GM10248 (cell line): ENCODE results near the gene FSTL5.

ENCODE experiments used
- CTCF ChIA-PET: fragments of 300-600 bp; sonication (Branson Sonifier 250); formaldehyde crosslinking; extraction: SDS; loops from one replicate; lab custom pipeline; 2021; ENCODE audit warnings: antibody characterized with exemption; lab: Yijun Ruan, JAX
- POLR2A ChIA-PET: fragments of 350-650 bp; sonication (Branson Sonifier 250); formaldehyde crosslinking; extraction: SDS; loops from one replicate; lab custom pipeline; 2020; ENCODE audit warnings: antibody characterized with exemption; lab: Yijun Ruan, JAX
- DNase-seq: peaks from one replicate; pipeline ENCODE4 v3.0.0; 2012; ENCODE audit errors: extremely low spot score
- TF ChIP-seq, protein P1 (sequence below): IDR thresholded peaks from 2 replicates; pipeline ENCODE4 v1.5.1; 2012; ENCODE audit warnings: mild to moderate bottlenecking, low read depth; ENCODE audit errors: extremely low read depth, missing control alignments, control extremely low read depth

FSTL5 gene

GRCh38 chr4:161655148-161655547, 508.7 kb downstream of the FSTL5 start:
- CTCF ChIA-PET, result no interaction called here
- POLR2A ChIA-PET, result no interaction called here
- no peak for DNase-seq
- TF ChIP-seq, protein P1, sequence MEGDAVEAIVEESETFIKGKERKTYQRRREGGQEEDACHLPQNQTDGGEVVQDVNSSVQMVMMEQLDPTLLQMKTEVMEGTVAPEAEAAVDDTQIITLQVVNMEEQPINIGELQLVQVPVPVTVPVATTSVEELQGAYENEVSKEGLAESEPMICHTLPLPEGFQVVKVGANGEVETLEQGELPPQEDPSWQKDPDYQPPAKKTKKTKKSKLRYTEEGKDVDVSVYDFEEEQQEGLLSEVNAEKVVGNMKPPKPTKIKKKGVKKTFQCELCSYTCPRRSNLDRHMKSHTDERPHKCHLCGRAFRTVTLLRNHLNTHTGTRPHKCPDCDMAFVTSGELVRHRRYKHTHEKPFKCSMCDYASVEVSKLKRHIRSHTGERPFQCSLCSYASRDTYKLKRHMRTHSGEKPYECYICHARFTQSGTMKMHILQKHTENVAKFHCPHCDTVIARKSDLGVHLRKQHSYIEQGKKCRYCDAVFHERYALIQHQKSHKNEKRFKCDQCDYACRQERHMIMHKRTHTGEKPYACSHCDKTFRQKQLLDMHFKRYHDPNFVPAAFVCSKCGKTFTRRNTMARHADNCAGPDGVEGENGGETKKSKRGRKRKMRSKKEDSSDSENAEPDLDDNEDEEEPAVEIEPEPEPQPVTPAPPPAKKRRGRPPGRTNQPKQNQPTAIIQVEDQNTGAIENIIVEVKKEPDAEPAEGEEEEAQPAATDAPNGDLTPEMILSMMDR, result no peak

GRCh38 chr4:161653697-161654096, 510.1 kb downstream of the FSTL5 start:
- TF ChIP-seq, protein P1, result no peak
- ChIA-PET CTCF (no interaction called here), POLR2A (no interaction called here)
- no peak for DNase-seq

DNA sequence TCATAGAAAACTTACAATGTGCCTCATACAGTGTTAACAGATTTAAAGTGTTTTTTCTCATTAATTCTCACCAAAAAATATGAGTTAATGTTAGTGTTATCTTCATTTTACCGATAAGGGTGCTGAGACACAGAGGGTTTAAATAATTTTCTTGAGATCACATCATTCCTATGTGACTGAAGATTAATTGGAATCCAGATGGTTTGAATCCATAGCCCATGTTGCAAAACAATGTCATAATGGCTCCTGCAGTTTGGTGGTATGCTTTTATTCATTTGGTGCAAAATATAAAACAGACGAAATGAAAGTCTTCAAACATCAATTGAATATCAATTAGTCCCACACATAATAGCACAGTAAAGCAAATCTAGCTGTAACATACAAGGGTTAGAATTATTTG, 512.2 kb downstream of the FSTL5 start:
- CTCF ChIA-PET, result no interaction called here
- no peak for DNase-seq
- POLR2A ChIA-PET, result no interaction called here
- TF ChIP-seq, protein P1, result no peak

GRCh38 chr4:161650812-161651211, 513.0 kb downstream of the FSTL5 start:
- CTCF ChIA-PET, result no interaction called here
- TF ChIP-seq, protein P1, result no peak
- POLR2A ChIA-PET, result interaction anchor here (0.7 kb wide), 1 partner anchor 684 kb away, joined by 3 read pairs; no protein-coding TSS in a partner anchor
- no peak for DNase-seq

DNA sequence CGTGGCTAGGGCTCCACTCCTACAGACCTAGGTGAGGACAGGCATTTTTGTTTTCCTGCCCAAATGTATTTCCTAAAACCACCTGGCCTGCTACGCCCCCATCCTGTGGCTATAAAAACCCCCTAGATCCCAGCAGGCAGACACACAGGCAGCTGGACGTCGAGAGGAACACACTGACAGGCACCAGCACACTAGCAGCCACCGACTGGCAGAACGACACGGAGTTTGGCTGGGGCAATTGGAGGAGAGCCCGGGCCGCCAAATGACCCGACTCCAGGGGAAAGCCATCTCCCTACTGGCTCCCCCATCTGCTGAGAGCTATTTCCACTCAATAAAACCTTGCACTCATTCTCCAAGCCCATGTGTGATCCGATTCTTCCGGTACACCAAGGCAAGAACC, 516.0 kb downstream of the FSTL5 start:
- CTCF ChIA-PET, result interaction anchor here (0.6 kb wide), 1 partner anchor 23 kb away, joined by 3 read pairs; no protein-coding TSS in a partner anchor
- POLR2A ChIA-PET, result no interaction called here
- TF ChIP-seq, protein P1, result no peak
- no peak for DNase-seq

DNA sequence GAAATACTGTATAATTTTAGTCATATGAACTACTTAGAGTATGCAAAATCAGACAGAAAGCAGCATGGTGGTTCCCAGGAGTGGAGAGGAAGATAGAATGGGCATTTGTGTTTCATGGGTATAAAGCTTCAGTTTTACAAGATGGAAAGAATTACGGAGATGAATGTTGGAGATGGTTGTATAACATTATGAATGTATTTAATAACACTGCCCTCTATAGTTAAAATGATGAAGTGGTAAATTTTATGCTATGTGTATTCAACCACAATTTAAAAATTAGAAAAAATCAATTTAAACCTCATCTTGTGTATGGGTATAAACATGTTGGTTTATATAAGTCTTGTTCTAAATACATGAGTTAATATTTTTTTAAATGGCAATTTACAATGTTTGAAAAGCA, 521.1 kb downstream of the FSTL5 start:
- TF ChIP-seq, protein P1, result peak; percentile 5
- no peak for DNase-seq
- ChIA-PET CTCF (interaction anchor here (0.6 to 1.7 kb wide), 2 partner anchors 26 to 85 kb away, joined by 3 to 4 read pairs; no protein-coding TSS in a partner anchor), POLR2A (no interaction called here)

GRCh38 chr4:161629694-161630441, 533.9 kb downstream of the FSTL5 start:
- TF ChIP-seq, protein P1, result no peak
- CTCF ChIA-PET, result no interaction called here
- DNase-seq, result no peak
- POLR2A ChIA-PET, result no interaction called here
